Loucy (cell line): ENCODE data around the gene SDR42E2.
"Not testable (repeated sequence)": the region's sequence is repeated elsewhere in the genome, so short reads cannot be mapped to it uniquely, and the experiment has no call there.

Experiments
- H2AFZ ChIP-seq: fragments of 200-600 bp; sonication (generic); 2 replicates; pipeline ENCODE4 v1.6.0; 2016; ENCODE audit warnings: antibody characterized with exemption, mild to moderate bottlenecking, low read length, moderate library complexity
- H3F3A ChIP-seq: fragments of 200-600 bp; 2 replicates; pipeline ENCODE4 v1.6.0; 2016; ENCODE audit warnings: antibody characterized with exemption, low read depth, mild to moderate bottlenecking
- H3K27me3 ChIP-seq: fragments of 200-600 bp; sonication (generic); 2 replicates; pipeline ENCODE4 v1.6.1; 2014; ENCODE audit warnings: low read length, mild to moderate bottlenecking; ENCODE audit not compliant: insufficient read depth, poor library complexity, severe bottlenecking
- H3K36me3 ChIP-seq: fragments of 200-600 bp; sonication (generic); 2 replicates; pipeline ENCODE4 v1.6.1; 2016; ENCODE audit warnings: low read length; ENCODE audit not compliant: insufficient read depth
- H3K4me1 ChIP-seq: fragments of 200-600 bp; sonication (generic); 2 replicates; pipeline ENCODE4 v1.5.1; 2014; ENCODE audit warnings: low read length, mild to moderate bottlenecking; ENCODE audit not compliant: insufficient read depth, poor library complexity, severe bottlenecking
- H3K4me2 ChIP-seq: fragments of 200-600 bp; sonication (generic); 2 replicates; pipeline ENCODE4 v1.6.0; 2014; ENCODE audit warnings: antibody characterized with exemption, low read length, low read depth, mild to moderate bottlenecking; ENCODE audit not compliant: poor library complexity, severe bottlenecking
- H3K4me3 ChIP-seq: fragments of 200-600 bp; sonication (generic); 2 replicates; pipeline ENCODE4 v1.5.1; 2014; ENCODE audit warnings: low read length, mild to moderate bottlenecking, mixed read lengths; ENCODE audit not compliant: poor library complexity, severe bottlenecking
- H3K79me2 ChIP-seq: fragments of 200-600 bp; sonication (generic); 2 replicates; pipeline ENCODE4 v1.6.1; 2014; ENCODE audit warnings: low read length; ENCODE audit not compliant: insufficient read depth
- H3K9ac ChIP-seq: fragments of 200-600 bp; sonication (generic); 2 replicates; pipeline ENCODE4 v1.6.0; 2014; ENCODE audit warnings: mild to moderate bottlenecking, low read depth, low read length, moderate library complexity; ENCODE audit not compliant: poor library complexity, severe bottlenecking
- H3K9me2 ChIP-seq: fragments of 200-600 bp; sonication (generic); replicated peaks from 2 replicates; pipeline ENCODE4 v1.6.1; 2016; ENCODE audit warnings: low read depth, low read length, mixed read lengths
- H3K9me3 ChIP-seq: fragments of 200-600 bp; sonication (generic); 2 replicates; pipeline ENCODE4 v1.6.1; 2014; ENCODE audit warnings: mild to moderate bottlenecking, antibody characterized with exemption, low read length, low read depth; ENCODE audit not compliant: insufficient read depth
- H4K20me1 ChIP-seq: fragments of 200-600 bp; sonication (generic); 2 replicates; pipeline ENCODE4 v1.6.0; 2014; ENCODE audit warnings: antibody characterized with exemption, low read length, mild to moderate bottlenecking; ENCODE audit not compliant: insufficient read depth, poor library complexity, severe bottlenecking
- CTCF ChIP-seq: fragments of 200-600 bp; sonication (generic); conservative IDR thresholded peaks from 2 replicates; pipeline ENCODE4 v1.5.1; 2014; ENCODE audit warnings: mild to moderate bottlenecking, antibody characterized with exemption, low read length
- EZH2phosphoT487 ChIP-seq: fragments of 200-600 bp; IDR thresholded peaks from 2 replicates; pipeline ENCODE4 v1.6.1; 2018; ENCODE audit warnings: antibody characterized with exemption, mild to moderate bottlenecking, moderate library complexity, borderline replicate concordance

SDR42E2 gene

DNA sequence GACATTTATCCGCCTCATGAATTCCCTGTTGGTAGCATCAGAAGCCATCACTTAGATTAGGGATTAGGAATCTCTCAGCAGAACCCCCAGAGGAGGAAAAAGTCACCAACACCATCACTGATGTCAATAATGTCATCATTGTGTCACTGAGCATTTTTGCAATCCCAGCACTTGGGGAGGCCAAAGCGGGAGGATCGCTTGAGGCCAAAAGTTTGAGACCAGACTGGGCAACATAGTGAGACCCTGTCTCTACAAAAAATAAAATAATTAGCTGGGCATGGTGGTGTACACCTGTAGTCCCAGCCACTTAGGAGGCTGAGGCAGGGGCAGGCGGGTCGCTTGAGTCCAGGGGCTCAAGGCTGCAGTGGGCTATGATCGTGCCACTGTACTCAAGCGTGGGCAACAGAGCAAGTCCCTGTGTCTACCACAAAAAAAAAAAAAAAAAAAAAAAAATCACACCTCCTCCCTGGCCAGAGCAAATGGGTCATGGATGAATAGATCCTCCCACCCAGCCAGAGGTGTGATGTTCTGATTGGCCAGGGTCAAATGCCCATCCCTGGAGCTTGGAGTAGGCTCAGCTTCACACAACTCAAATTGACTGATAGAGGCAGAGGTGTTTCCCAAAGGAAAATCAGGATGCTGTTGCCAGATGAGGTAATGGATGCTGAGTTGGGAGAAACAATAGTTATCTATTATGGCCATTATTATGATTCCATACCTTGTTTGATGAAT, 38.4 kb upstream of the SDR42E2 start:
- Histone ChIP-seq H2AFZ (no peak overlapping the region), H3K79me2 (no peaks in the 10 kb centered on the region), H3K36me3 (no peaks in the 10 kb centered on the region), H3K9ac (no peak overlapping the region), H3K27me3 (no peaks in the 10 kb centered on the region), H3F3A (no peaks in the 10 kb centered on the region), H3K9me2 (no peaks in the 10 kb centered on the region), H4K20me1 (no peaks in the 10 kb centered on the region), H3K9me3 (no peaks in the 10 kb centered on the region), H3K4me1 (no peaks in the 10 kb centered on the region), H3K4me2 (no peak overlapping the region), H3K4me3 (no peak overlapping the region)
- no peak for TF ChIP-seq CTCF
- no peak for TF ChIP-seq EZH2phosphoT487

DNA sequence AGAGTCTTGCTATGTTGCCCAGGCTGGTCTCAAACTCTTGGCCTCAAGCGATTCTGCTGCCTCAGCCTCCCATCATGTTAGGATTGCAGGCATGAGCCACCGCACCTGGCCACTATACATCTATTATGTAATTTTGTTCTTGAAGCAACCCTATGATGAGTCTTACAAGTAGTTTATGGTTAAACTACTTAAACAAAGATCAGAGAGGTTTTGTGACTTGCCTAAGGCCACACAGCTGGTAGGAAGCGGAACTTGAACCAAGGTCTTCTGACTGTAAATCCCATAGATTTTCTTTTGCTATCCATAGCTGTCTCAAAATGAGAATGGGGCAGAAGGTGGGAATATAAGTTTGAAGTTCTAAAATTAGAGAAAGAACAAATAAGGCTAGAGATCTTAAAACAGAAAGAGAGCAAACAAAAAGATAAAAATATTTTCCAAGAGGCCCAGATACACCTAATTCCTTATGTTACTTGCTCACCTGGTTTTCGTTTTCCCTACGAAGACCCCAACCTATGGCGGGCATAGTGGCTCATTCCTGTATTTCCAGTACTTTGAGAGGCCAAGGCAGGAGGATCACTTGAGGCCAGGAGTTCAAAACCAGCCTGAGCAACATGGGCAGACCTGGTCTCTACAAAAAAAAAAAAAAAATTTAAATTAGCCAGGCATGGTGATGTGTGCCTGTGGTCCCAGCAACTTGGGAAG, 37.6 kb upstream of the SDR42E2 start:
- Histone ChIP-seq H3K9me2 (no peaks in the 10 kb centered on the region), H2AFZ (no peak overlapping the region), H3K9me3 (no peaks in the 10 kb centered on the region), H3K4me2 (no peak overlapping the region), H3K9ac (no peak overlapping the region), H4K20me1 (no peaks in the 10 kb centered on the region), H3K36me3 (no peaks in the 10 kb centered on the region), H3K4me3 (no peak overlapping the region), H3K4me1 (no peaks in the 10 kb centered on the region), H3F3A (no peaks in the 10 kb centered on the region), H3K79me2 (no peaks in the 10 kb centered on the region), H3K27me3 (no peaks in the 10 kb centered on the region)
- TF ChIP-seq EZH2phosphoT487, result no peak
- TF ChIP-seq CTCF, result no peak

DNA sequence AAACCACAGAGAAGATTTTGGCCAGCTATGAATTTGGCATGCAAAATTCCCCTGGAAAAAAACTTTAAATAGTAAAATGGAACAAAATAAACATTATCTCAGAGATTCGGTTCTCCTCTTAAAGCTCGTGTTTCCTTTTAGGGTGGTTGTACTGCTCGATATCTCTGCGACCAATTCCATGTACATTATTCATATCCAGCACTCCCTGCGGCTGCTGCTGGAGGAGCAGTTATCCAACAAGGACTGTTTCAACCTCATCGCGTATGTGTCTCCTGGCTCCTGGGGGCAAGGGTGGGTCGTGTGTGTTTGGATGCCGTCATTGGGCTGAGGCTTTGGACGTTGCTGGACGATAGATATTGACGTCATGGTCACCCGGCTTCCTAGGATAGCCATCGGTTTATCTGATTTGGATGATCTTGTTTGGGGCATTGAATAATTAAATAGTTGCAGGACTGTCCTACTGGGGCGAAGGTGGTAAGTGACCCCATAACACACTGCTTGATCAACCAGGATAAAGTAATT, 36.2 kb upstream of the SDR42E2 start:
- H3K9me2 ChIP-seq, result no peaks in the 10 kb centered on the region
- H3K36me3 ChIP-seq, result no peaks in the 10 kb centered on the region
- H4K20me1 ChIP-seq, result no peaks in the 10 kb centered on the region
- TF ChIP-seq EZH2phosphoT487 (no peak), CTCF (no peak)
- H3K4me2 ChIP-seq, result no peak overlapping the region
- H2AFZ ChIP-seq, result no peak overlapping the region
- H3K4me1 ChIP-seq, result no peaks in the 10 kb centered on the region
- no peaks in the 10 kb centered on the region for H3F3A ChIP-seq
- no peaks in the 10 kb centered on the region for H3K79me2 ChIP-seq
- no peak overlapping the region for H3K4me3 ChIP-seq
- no peak overlapping the region for H3K9ac ChIP-seq
- H3K9me3 ChIP-seq, result no peaks in the 10 kb centered on the region
- no peaks in the 10 kb centered on the region for H3K27me3 ChIP-seq

DNA sequence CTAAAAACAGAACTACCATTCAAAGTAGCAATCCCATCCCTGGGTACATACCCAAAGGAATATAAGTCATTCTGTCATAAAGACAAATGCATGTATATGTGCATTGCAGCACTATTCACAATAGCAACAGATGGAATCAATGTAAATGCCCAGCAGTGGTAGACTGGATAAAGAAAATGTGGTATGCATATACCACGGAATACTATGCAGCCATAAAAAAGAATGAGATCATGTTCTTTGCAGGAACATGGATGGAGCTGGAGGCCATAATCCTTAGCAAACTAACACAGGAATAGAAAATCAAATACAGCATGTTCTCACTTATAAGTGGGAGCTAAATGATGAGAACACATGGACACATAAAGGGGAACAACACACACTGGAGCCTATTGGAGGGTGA, 33.8 kb upstream of the SDR42E2 start:
- H3K4me1 ChIP-seq, H3K9me2 ChIP-seq, H3K27me3 ChIP-seq, H3K79me2 ChIP-seq, H3K4me2 ChIP-seq, H3K9me3 ChIP-seq, H3K9ac ChIP-seq, H3K36me3 ChIP-seq, H3F3A ChIP-seq, H2AFZ ChIP-seq, H4K20me1 ChIP-seq, H3K4me3 ChIP-seq: not testable (repeated sequence)
